CD4-positive, alpha-beta T cell treated with Interleukin-4 for 1 hour (primary cell): ENCODE data around the gene ASB4.
"Not testable (repeated sequence)": the region's sequence is repeated elsewhere in the genome, so short reads cannot be mapped to it uniquely, and the experiment has no call there.

Experiments
- DNase-seq, 2 donors: peaks; one replicate each; pipeline ENCODE4 v3.0.0-alpha.2; 2020 to 2022

The ASB4 gene

GRCh38 chr7:95527776-95528250 is 42.1 kb downstream of the ASB4 start:
- DNase-seq: no peak

- no peak for DNase-seq
These were observed 44.0 kb downstream of the ASB4 start for GRCh38 chr7:95529701-95530100.

GRCh38 chr7:95530881-95531280 is 45.1 kb downstream of the ASB4 start:
- no peak for DNase-seq

- DNase-seq: no peak
These were observed 46.0 kb downstream of the ASB4 start for GRCh38 chr7:95531605-95532219.

- DNase-seq: no peak
These were observed 49.1 kb downstream of the ASB4 start for GRCh38 chr7:95534796-95535195.

GRCh38 chr7:95535662-95536061 is 49.9 kb downstream of the ASB4 start:
- no peak for DNase-seq

GRCh38 chr7:95536656-95537311 is 51.0 kb downstream of the ASB4 start:
- no peak for DNase-seq

GRCh38 chr7:95537468-95537867 is 51.7 kb downstream of the ASB4 start:
- DNase-seq: no peak

GRCh38 chr7:95539426-95539825 is 53.7 kb downstream of the ASB4 start:
- DNase-seq: no peak

GRCh38 chr7:95540366-95540765 is 54.6 kb downstream of the ASB4 start:
- DNase-seq: no peak

- no peak for DNase-seq
These were observed 57.6 kb downstream of the ASB4 start for GRCh38 chr7:95543312-95543711.

- no peak for DNase-seq
These were observed 58.4 kb downstream of the ASB4 start for GRCh38 chr7:95544171-95544570.

- no peak for DNase-seq
These were observed 59.4 kb downstream of the ASB4 start for GRCh38 chr7:95545007-95545615.

GRCh38 chr7:95545673-95546072 is 59.9 kb downstream of the ASB4 start:
- no peak for DNase-seq

- DNase-seq: no peak
These were observed 60.9 kb downstream of the ASB4 start for GRCh38 chr7:95546647-95547046.

GRCh38 chr7:95547361-95548348 is 61.9 kb downstream of the ASB4 start:
- DNase-seq: no peak

GRCh38 chr7:95549818-95550529 is 64.2 kb downstream of the ASB4 start:
- DNase-seq: no peak

- DNase-seq: no peak
These were observed 64.8 kb downstream of the ASB4 start for GRCh38 chr7:95550546-95550945.

- DNase-seq: not testable (repeated sequence)
These were observed 66.5 kb downstream of the ASB4 start for GRCh38 chr7:95552010-95552926.

- DNase-seq: no peak
These were observed 68.2 kb downstream of the ASB4 start for GRCh38 chr7:95553939-95554338.

GRCh38 chr7:95556777-95557176 is 71.0 kb downstream of the ASB4 start:
- DNase-seq: no peak
